Measurements from ENCODE around the gene CACHD1. TPM values are rescaled to one million over a fixed set of nuclear protein-coding genes. Genes with fewer than 3 reads are reported as not detected.

CACHD1 gene
- total and polyA plus RNA-seq, 9 of the 15 experiments (the other 6 are each of a cell fraction or from before 2014, with no cell fraction given) = 0.07 TPM; not detected in 8

DNA sequence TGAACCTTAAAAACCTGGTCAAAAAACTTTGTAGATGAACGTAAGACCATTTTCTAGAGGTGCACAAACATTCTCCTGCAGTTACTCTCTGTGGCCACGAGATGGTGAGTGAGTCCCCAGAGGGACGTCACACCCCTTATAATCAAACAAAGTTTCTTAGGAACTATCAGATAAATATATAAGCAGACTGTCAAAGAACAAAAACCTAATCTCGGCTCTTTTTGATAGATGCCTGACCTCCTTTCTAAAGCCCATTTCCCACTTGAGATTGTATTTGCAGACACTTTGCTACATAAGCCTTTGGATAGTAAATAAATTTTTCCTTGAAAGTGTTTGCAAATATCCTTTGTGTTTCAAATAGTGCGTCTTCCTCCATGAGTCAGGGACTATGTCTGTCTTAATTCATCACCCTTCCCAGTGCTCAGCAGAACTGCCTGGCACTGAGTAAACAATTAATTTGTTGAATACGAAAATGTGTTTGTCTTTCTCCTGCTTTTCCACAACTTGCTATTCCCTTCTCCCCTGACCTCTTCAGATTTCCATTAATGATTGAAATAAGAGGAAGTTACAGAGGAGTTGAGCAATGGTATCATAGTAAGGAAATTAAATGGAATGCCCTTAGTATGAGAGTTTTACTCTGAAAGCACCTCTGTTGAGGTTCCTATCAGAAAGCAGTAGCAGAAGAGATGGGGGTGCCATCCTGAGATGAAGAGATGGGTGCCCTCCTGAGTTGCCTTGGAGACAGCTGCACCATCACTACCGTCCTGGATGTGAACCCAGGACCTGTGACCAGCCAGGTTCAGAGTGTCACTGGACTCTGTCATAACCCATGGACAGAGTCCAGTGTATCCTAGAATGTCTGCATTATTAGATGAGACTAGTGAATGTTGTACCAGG, 217.1 kb downstream of the CACHD1 start (continued):
- TF ChIP-seq CREM (IDR thresholded peaks at IDR 0.05; ENCODE audit: low read depth) (peak; percentile 87), KLF13 (tag; IDR thresholded peaks at IDR 0.05; ENCODE audit: borderline replicate concordance, low read depth) (0 out of 2 replicates have a peak, but pooled peaks have one; percentile 50), CREB1 (IDR thresholded peaks at IDR 0.05) (peak; percentile 20; the same call in 1 of the 2 replicates), CREB1 (CRISPR knock-in tag; IDR thresholded peaks at IDR 0.05) (0 out of 2 replicates have a peak, but pooled peaks have one; percentile 42), ATF1 (CRISPR knock-in tag; IDR thresholded peaks at IDR 0.05) (no peak), ATF1 (tag; IDR thresholded peaks at IDR 0.05) (peak; percentile 88), ZNF785 (CRISPR knock-in tag; IDR thresholded peaks at IDR 0.05) (no peak), RAD21 (CRISPR knock-in tag; conservative IDR thresholded peaks at IDR 0.05 in 1 of 2, IDR thresholded peaks at IDR 0.05 in 1 of 2) (peak; percentile 60 to 77), HCFC1 (IDR thresholded peaks at IDR 0.05; ENCODE audit: low read depth, low read length) (no peak), JUND (IDR thresholded peaks at IDR 0.05; ENCODE audit: borderline replicate concordance, low read depth, low read length) (peak; percentile 38; the same call in 1 of the 2 replicates), JUND (tag; IDR thresholded peaks at IDR 0.05; ENCODE audit: borderline replicate concordance, low read depth, low read length) (no peak)
- TF ChIP-seq, protein P1, sequence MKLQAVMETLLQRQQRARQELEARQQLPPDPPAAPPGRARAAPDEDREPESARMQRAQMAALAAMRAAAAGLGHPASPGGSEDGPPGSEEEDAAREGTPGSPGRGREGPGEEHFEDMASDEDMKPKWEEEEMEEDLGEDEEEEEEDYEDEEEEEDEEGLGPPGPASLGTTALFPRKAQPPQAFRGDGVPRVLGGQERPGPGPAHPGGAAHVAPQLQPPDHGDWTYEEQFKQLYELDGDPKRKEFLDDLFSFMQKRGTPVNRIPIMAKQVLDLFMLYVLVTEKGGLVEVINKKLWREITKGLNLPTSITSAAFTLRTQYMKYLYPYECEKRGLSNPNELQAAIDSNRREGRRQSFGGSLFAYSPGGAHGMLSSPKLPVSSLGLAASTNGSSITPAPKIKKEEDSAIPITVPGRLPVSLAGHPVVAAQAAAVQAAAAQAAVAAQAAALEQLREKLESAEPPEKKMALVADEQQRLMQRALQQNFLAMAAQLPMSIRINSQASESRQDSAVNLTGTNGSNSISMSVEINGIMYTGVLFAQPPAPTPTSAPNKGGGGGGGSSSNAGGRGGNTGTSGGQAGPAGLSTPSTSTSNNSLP (IDR thresholded peaks at IDR 0.05; ENCODE audit: borderline replicate concordance, low read depth, low read length) = 0 out of 2 replicates have a peak, but pooled peaks have one; percentile 22
- TF ChIP-seq, protein P2, sequence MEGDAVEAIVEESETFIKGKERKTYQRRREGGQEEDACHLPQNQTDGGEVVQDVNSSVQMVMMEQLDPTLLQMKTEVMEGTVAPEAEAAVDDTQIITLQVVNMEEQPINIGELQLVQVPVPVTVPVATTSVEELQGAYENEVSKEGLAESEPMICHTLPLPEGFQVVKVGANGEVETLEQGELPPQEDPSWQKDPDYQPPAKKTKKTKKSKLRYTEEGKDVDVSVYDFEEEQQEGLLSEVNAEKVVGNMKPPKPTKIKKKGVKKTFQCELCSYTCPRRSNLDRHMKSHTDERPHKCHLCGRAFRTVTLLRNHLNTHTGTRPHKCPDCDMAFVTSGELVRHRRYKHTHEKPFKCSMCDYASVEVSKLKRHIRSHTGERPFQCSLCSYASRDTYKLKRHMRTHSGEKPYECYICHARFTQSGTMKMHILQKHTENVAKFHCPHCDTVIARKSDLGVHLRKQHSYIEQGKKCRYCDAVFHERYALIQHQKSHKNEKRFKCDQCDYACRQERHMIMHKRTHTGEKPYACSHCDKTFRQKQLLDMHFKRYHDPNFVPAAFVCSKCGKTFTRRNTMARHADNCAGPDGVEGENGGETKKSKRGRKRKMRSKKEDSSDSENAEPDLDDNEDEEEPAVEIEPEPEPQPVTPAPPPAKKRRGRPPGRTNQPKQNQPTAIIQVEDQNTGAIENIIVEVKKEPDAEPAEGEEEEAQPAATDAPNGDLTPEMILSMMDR (IDR thresholded peaks at IDR 0.05 in 2 of 3, conservative IDR thresholded peaks at IDR 0.05 in 1 of 3; ENCODE audit: insufficient read depth in 2 of 3, low read depth in 1 of 3, low read length in 3 of 3) = peak; percentile 66 to 85 (median 80)
- TF ChIP-seq, protein P3, sequence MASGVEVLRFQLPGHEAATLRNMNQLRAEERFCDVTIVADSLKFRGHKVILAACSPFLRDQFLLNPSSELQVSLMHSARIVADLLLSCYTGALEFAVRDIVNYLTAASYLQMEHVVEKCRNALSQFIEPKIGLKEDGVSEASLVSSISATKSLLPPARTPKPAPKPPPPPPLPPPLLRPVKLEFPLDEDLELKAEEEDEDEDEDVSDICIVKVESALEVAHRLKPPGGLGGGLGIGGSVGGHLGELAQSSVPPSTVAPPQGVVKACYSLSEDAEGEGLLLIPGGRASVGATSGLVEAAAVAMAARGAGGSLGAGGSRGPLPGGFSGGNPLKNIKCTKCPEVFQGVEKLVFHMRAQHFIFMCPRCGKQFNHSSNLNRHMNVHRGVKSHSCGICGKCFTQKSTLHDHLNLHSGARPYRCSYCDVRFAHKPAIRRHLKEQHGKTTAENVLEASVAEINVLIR (CRISPR knock-in tag; IDR thresholded peaks at IDR 0.05) = no peak
- TF ChIP-seq, protein P4, sequence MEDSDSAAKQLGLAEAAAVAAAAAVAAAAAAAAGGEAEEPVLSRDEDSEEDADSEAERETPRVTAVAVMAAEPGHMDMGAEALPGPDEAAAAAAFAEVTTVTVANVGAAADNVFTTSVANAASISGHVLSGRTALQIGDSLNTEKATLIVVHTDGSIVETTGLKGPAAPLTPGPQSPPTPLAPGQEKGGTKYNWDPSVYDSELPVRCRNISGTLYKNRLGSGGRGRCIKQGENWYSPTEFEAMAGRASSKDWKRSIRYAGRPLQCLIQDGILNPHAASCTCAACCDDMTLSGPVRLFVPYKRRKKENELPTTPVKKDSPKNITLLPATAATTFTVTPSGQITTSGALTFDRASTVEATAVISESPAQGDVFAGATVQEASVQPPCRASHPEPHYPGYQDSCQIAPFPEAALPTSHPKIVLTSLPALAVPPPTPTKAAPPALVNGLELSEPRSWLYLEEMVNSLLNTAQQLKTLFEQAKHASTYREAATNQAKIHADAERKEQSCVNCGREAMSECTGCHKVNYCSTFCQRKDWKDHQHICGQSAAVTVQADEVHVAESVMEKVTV (CRISPR knock-in tag; IDR thresholded peaks at IDR 0.05) = 0 out of 2 replicates have a peak, but pooled peaks have one; percentile 22
- TF ChIP-seq, protein P5, sequence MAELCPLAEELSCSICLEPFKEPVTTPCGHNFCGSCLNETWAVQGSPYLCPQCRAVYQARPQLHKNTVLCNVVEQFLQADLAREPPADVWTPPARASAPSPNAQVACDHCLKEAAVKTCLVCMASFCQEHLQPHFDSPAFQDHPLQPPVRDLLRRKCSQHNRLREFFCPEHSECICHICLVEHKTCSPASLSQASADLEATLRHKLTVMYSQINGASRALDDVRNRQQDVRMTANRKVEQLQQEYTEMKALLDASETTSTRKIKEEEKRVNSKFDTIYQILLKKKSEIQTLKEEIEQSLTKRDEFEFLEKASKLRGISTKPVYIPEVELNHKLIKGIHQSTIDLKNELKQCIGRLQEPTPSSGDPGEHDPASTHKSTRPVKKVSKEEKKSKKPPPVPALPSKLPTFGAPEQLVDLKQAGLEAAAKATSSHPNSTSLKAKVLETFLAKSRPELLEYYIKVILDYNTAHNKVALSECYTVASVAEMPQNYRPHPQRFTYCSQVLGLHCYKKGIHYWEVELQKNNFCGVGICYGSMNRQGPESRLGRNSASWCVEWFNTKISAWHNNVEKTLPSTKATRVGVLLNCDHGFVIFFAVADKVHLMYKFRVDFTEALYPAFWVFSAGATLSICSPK (IDR thresholded peaks at IDR 0.05; ENCODE audit: borderline replicate concordance) = no peak

All from K562 (cell line).